GM12892 (cell line): ENCODE data around the gene SWT1.

Experiments
- POLR2A ChIP-seq: IDR thresholded peaks from 2 replicates; pipeline ENCODE4 v1.6.1; 2011; ENCODE audit warnings: low read depth, low read length, control low read depth
- POLR2AphosphoS5 ChIP-seq: IDR thresholded peaks from 2 replicates; pipeline ENCODE4 v1.6.1; 2011; ENCODE audit warnings: low read depth, low read length, control low read depth
- TAF1 ChIP-seq: IDR thresholded peaks from 2 replicates; pipeline ENCODE4 v1.6.1; 2011; ENCODE audit warnings: low read depth, mild to moderate bottlenecking, control low read depth, low read length, borderline replicate concordance

DNA sequence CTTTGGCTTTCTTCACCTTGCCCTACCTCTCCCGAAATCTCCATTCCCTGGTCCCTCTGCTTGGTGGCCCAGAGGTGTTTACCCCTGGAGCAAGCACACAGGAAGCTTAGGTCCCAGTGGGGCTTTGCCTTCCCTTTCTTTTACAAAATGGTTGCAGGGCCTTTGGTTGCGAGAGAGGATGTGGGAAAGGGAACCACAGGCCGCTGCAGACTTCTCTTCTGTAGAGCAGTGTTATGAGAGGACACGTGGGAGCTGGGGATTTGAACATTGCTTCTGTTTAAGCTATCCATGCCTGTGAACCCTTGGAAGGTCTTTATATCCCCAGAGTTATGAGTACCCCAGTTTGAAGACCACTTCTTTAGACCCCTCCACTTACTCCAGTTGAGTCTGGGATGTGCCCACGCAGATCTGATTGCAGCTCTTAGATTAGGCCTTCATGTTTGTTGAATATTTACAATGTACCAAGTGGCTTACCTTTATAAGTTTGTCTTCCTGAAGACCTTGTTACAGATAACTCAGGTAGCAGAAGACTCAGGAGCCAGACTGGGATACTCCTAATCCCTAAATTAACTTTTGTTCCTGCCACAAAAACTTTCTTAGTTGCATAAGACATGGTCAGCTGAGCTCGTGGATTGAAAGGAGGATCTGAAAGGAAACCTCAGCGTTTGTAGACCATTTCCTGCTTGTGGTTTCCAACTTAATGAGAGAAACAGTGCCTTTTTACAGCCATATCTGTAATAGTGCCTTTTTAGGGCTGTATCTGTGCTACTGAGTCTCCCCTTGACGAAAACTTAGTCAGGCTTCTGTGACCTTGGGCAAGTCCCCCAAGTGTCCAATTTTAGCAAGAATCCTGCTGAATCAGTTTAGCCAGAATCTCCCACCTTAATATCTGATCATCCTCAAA lies 182.0 kb downstream of the SWT1 start:
- TF ChIP-seq POLR2AphosphoS5 = no peak
- TF ChIP-seq POLR2A = no peak
- TF ChIP-seq TAF1 = no peak
